ENCODE measurements around the gene DENND1A.

DENND1A gene

GRCh38 chr9:123370526-123371227 is 559.2 kb downstream of the DENND1A start:
- in situ Hi-C loops (cut with MboI; ENCODE audit: low sequenced_read_pairs, unreplicated experiment), result loop anchor here (25.0 kb wide), 1 partner anchor 908 kb away; no protein-coding TSS in a partner anchor
- DNase-seq (ENCODE audit: low spot score), result no peak
- TF ChIP-seq CTCF (IDR thresholded peaks at IDR 0.05; ENCODE audit: borderline replicate concordance, control extremely low read depth, extremely low read depth, insufficient read depth, missing control alignments), result no peak

DNA sequence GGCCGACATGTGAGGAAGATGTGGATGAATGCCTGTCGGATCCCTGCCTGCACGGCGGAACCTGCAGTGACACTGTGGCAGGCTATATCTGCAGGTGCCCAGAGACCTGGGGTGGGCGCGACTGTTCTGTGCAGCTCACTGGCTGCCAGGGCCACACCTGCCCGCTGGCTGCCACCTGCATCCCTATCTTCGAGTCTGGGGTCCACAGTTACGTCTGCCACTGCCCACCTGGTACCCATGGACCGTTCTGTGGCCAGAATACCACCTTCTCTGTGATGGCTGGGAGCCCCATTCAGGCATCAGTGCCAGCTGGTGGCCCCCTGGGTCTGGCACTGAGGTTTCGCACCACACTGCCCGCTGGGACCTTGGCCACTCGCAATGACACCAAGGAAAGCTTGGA is 559.8 kb downstream of the DENND1A start:
- no peak for TF ChIP-seq CTCF (IDR thresholded peaks at IDR 0.05; ENCODE audit: borderline replicate concordance, control extremely low read depth, extremely low read depth, insufficient read depth, missing control alignments)
- in situ Hi-C loops (cut with MboI; ENCODE audit: low sequenced_read_pairs, unreplicated experiment), result loop anchor here (25.0 kb wide), 1 partner anchor 908 kb away; no protein-coding TSS in a partner anchor
- no peak for DNase-seq (ENCODE audit: low spot score)

DNA sequence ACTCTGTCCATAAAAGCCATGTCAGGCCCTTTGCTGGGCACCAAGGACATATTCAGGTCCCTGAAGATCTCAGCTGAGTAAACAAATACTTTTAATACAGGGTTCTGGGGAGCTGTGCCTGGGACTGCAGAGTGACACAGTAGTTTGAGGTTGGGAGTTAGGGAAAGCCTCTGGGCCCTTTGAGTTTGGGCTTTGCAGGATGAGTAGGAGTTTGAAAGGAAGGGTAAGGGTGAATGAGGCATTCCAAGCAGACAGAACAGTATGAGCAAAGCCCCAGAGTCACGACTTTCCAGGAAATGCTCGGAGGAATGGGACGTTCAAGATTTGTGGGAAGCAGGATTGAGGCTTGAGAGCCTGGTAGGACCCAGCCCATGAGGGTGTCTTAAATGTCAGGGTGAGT is 560.6 kb downstream of the DENND1A start:
- no peak for DNase-seq (ENCODE audit: low spot score)
- no peak for TF ChIP-seq CTCF (IDR thresholded peaks at IDR 0.05; ENCODE audit: borderline replicate concordance, control extremely low read depth, extremely low read depth, insufficient read depth, missing control alignments)
- in situ Hi-C loops (cut with MboI; ENCODE audit: low sequenced_read_pairs, unreplicated experiment), result loop anchor here (25.0 kb wide), 1 partner anchor 907 kb away; no protein-coding TSS in a partner anchor

GRCh38 chr9:123368536-123369153 is 561.3 kb downstream of the DENND1A start:
- in situ Hi-C loops (cut with MboI; ENCODE audit: low sequenced_read_pairs, unreplicated experiment), result loop anchor here (25.0 kb wide), 1 partner anchor 906 kb away; no protein-coding TSS in a partner anchor
- no peak for DNase-seq (ENCODE audit: low spot score)
- no peak for TF ChIP-seq CTCF (IDR thresholded peaks at IDR 0.05; ENCODE audit: borderline replicate concordance, control extremely low read depth, extremely low read depth, insufficient read depth, missing control alignments)

GRCh38 chr9:123368023-123368422 is 561.9 kb downstream of the DENND1A start:
- no peak for TF ChIP-seq CTCF (IDR thresholded peaks at IDR 0.05; ENCODE audit: borderline replicate concordance, control extremely low read depth, extremely low read depth, insufficient read depth, missing control alignments)
- in situ Hi-C loops (cut with MboI; ENCODE audit: low sequenced_read_pairs, unreplicated experiment), result loop anchor here (25.0 kb wide), 1 partner anchor 906 kb away; no protein-coding TSS in a partner anchor
- no peak for DNase-seq (ENCODE audit: low spot score)

GRCh38 chr9:123365881-123366528 is 563.9 kb downstream of the DENND1A start:
- no peak for TF ChIP-seq CTCF (IDR thresholded peaks at IDR 0.05; ENCODE audit: borderline replicate concordance, control extremely low read depth, extremely low read depth, insufficient read depth, missing control alignments)
- in situ Hi-C loops (cut with MboI; ENCODE audit: low sequenced_read_pairs, unreplicated experiment), result loop anchor here (25.0 kb wide), 1 partner anchor 904 kb away; no protein-coding TSS in a partner anchor
- no peak for DNase-seq (ENCODE audit: low spot score)
